Upper lobe of right lung (tissue), 1 donor: ENCODE results near the gene GALT. TPM values are rescaled to one million over a fixed set of nuclear protein-coding genes. Genes with fewer than 3 reads are reported as not detected.

ENCODE experiments used
- ATAC-seq: fragments of 200-7000 bp; cut with Tn5 transposase; one replicate; pipeline ENCODE4 v1.9.1; 2020; ENCODE audit warnings: mild to moderate bottlenecking, moderate library complexity
- DNase-seq: peaks from one replicate; pipeline ENCODE4 v3.0.0-alpha.2; 2020
- H3K27ac ChIP-seq: fragments of 200-600 bp; one replicate; pipeline ENCODE4 v1.8.0; 2022
- H3K27me3 ChIP-seq: fragments of 200-600 bp; one replicate; pipeline ENCODE4 v1.8.0; 2022; ENCODE audit warnings: mild to moderate bottlenecking
- H3K36me3 ChIP-seq: fragments of 200-600 bp; one replicate; pipeline ENCODE4 v1.8.0; 2022
- H3K4me1 ChIP-seq: fragments of 200-600 bp; one replicate; pipeline ENCODE4 v1.8.0; 2022
- H3K4me3 ChIP-seq: fragments of 200-600 bp; one replicate; pipeline ENCODE4 v1.8.0; 2022; ENCODE audit warnings: mild to moderate bottlenecking
- H3K9me3 ChIP-seq: fragments of 200-600 bp; one replicate; pipeline ENCODE4 v1.8.0; 2022
- CTCF ChIP-seq: fragments of 200-600 bp; IDR thresholded peaks from one replicate; pipeline ENCODE4 v1.8.0; 2022; ENCODE audit warnings: antibody characterized with exemption
- intact Hi-C: fragments of 100-400 bp; cut with DNase I; formaldehyde crosslinking; loops from one replicate; pipeline ENCODE4 v1.11.0; 2022
- total RNA-seq: library from RNA; stranded (reverse); fragmentation: NEBNext Ultra II Directional; extraction: Animal tissue kit (Norgen Biotek cat#: 25700); gene quantifications from one replicate; pipeline ENCODE4 v1.2.1, GENCODE V29; 2021
- donor health status: DM: no; HTN: yes; CAD: no; lungs with severe emphysema.

Gene GALT
- total RNA-seq, 1 donor from 2014 or later: 47.6 TPM

GRCh38 chr9:34685591-34685990, 39.1 kb downstream of the GALT start:
- Histone ChIP-seq H3K27ac (no peak overlapping the region), H3K4me1 (no peaks in the 10 kb centered on the region), H3K27me3 (no peaks in the 10 kb centered on the region), H3K9me3 (no peaks in the 10 kb centered on the region), H3K36me3 (no peaks in the 10 kb centered on the region), H3K4me3 (no peak overlapping the region)
- no peak for TF ChIP-seq CTCF
- intact Hi-C loops: no loop called here
- ATAC-seq (no peak), DNase-seq (no peak)

GRCh38 chr9:34686231-34686630, 39.8 kb downstream of the GALT start:
- TF ChIP-seq CTCF: no peak
- Histone ChIP-seq H3K4me1 (no peaks in the 10 kb centered on the region), H3K9me3 (no peaks in the 10 kb centered on the region), H3K4me3 (no peak overlapping the region), H3K36me3 (no peaks in the 10 kb centered on the region), H3K27me3 (no peaks in the 10 kb centered on the region), H3K27ac (no peak overlapping the region)
- DNase-seq (no peak), ATAC-seq (no peak)
- intact Hi-C loops: no loop called here

- H3K9me3 ChIP-seq: no peaks in the 10 kb centered on the region
- H3K27me3 ChIP-seq: no peaks in the 10 kb centered on the region
- ATAC-seq: no peak
- peaks cover 3% of the 10 kb centered on the region for H3K4me1 ChIP-seq
- TF ChIP-seq CTCF: no peak
- intact Hi-C loops: no loop called here
- no peaks in the 10 kb centered on the region for H3K36me3 ChIP-seq
- no peak for DNase-seq
- H3K27ac ChIP-seq: no peak overlapping the region
- H3K4me3 ChIP-seq: no peak overlapping the region
Observed at GRCh38 chr9:34686732-34687131, 40.3 kb downstream of the GALT start.

- no peak for TF ChIP-seq CTCF
- no peaks in the 10 kb centered on the region for H3K9me3 ChIP-seq
- no peak for DNase-seq
Observed at GRCh38 chr9:34687276-34688030, 41.0 kb downstream of the GALT start.

GRCh38 chr9:34688329-34689115, 42.0 kb downstream of the GALT start:
- no peak overlapping the region for H3K4me3 ChIP-seq
- DNase-seq (no peak), ATAC-seq (no peak)
- no peaks in the 10 kb centered on the region for H3K27me3 ChIP-seq
- no peaks in the 10 kb centered on the region for H3K9me3 ChIP-seq
- H3K4me1 ChIP-seq: peaks cover 4% of the 10 kb centered on the region
- intact Hi-C loops: no loop called here
- no peak for TF ChIP-seq CTCF
- H3K36me3 ChIP-seq: no peaks in the 10 kb centered on the region
- H3K27ac ChIP-seq: no peak overlapping the region

More at GRCh38 chr9:34687276-34688030, 41.0 kb downstream of the GALT start:
- no peak for ATAC-seq
- no peaks in the 10 kb centered on the region for H3K36me3 ChIP-seq
- intact Hi-C loops: no loop called here
- no peak overlapping the region for H3K27ac ChIP-seq
- no peak overlapping the region for H3K4me3 ChIP-seq
- no peaks in the 10 kb centered on the region for H3K27me3 ChIP-seq
- peaks cover 4% of the 10 kb centered on the region for H3K4me1 ChIP-seq
